Measurements from ENCODE around the gene STBD1.
"Not testable (repeated sequence)": the region's sequence is repeated elsewhere in the genome, so short reads cannot be mapped to it uniquely, and the experiment has no call there.

STBD1 gene

DNA sequence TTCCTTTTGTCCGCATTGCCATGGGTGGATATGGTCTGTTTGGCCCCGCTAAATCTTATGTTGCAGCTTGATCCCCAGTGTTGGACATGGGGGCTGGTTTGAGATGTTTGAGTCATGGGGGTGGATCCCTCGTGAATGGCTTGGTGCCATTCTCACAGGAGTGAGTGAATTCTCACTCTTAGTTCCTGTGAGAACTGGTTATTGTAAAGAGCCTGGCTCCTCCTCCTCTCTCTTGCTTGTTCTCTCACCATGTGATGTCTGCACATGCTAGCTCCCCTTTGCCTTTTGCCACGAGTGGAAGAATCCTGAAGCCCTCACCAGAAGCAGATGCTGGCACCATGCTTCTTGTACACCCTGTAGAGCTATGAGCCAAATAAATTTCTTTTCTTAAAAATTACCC is 22.6 kb upstream of the STBD1 start:
- DNase-seq (ENCODE audit: low spot score) = no peak

DNA sequence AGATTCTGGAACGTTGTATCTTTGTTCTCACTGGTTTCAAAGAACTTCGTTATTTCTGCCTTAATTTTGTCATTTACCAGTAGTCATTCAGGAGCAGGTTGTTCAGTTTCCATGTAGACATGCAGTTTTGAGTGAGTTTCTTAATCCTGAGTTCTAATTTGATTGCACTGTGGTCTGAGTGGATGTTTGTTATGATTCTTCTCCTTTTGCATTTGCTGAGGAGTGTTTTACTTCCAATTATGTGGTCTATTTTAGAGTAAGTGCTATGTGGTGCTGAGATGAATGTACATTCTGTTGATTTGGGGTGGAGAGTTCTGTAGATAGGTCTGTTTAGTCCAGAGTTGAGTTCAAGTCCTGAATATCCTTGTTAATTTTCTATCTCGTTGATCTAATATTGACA is 18.7 kb upstream of the STBD1 start:
- DNase-seq (ENCODE audit: low spot score) = not testable (repeated sequence)

DNA sequence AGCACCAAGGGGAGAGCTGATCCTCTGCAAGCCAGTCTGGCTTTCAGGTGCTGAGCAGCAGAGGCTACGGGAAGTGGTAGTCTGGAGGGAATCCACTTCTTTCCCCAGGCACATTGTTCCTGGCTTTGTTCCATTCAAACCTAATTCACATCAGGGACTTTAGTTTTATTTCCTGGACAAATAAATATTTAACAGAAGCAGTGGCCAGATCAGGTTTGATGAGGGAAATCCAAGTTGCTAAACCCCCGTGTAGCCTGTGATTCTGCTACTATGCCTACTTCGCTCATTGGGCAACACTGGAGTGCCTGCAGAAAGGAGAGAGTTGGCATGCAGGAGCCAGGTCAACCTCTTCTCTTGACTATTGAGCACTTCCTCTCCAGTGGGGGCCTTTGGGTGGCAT is 13.8 kb upstream of the STBD1 start:
- no peak for DNase-seq (ENCODE audit: low spot score)

DNA sequence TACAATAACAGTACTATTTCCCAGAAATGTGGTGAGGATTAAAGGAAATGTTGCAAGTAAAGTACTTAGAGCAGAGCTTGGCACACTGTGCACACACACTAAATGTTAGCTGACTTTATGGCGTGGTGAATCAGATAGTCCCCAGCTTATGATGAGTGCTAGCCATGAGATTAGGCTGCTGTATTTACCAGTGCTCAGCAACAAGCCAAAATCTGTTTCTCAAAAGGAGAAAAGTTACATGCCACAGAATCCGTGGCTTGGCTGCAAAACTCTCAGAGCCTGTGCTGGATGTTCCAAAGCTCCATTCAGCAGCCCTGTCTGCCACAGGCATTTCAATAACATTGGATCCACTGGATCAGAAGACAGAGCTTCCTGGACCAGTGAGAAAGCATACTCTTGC is 12.8 kb upstream of the STBD1 start:
- DNase-seq (ENCODE audit: low spot score) = no peak

DNA sequence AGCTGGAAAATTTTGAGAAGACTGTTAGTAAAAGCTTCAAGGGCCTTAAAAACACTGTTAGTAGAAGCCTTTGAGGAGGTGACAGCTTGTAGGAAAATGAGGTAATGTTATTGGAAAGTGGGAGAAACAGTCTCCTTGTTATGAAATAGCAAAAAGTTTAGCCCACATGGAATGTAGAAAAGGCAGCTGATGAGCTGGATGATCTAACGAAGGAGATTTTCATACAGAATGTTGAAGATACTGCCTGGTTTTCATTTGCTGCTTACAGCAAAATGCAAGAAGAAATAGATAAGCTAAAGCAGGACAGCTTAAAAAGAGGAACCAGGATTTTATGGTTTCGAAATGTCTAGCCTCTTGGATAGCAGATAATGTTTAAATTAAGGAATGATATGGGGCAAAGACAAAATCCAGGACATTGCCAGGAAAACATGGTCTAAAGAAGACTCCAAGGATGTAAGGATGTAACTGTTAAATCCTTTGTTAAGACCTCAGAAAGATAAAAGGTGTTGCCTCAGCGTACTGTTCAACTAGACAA is 10.2 kb upstream of the STBD1 start:
- no peak for DNase-seq (ENCODE audit: low spot score)

DNA sequence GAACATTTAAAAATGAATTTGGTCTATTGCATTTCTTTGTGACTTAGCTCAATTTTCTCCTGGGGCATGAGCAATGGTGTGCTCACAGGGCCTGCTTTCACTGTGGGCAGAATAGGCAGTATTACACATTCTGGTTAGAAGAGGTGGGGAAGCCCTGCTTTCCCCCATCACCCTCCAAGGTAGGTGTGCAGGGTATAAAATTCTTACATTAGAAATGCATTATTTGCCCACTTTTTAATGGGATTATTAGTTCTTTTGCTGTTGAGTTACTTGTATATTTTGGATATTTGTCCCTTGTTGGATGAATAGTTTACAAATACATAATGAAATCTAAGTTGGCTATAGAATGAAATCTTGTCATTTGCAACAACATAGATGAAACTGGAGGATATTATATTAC is 8.3 kb upstream of the STBD1 start:
- DNase-seq (ENCODE audit: low spot score) = no peak

DNA sequence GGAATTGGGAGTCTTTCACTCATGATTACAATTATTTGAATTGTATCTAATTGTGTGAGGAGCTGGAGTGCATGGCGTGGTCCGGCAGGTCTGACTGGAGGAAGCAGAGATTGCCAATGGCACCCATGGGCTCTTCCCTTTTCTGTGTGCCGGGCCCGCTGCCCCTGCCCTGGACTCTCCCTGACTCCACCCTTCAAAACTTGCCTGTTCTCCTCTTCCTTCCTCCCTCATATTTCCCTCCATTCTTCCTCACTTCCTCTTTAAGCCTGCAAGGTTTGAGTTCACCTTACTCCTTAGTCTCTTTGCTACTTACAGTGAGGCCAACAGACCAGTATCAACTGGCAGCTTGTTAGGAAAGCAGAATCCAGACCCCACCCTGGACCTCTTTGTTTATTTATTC is 6.5 kb upstream of the STBD1 start:
- no peak for DNase-seq (ENCODE audit: low spot score)

DNA sequence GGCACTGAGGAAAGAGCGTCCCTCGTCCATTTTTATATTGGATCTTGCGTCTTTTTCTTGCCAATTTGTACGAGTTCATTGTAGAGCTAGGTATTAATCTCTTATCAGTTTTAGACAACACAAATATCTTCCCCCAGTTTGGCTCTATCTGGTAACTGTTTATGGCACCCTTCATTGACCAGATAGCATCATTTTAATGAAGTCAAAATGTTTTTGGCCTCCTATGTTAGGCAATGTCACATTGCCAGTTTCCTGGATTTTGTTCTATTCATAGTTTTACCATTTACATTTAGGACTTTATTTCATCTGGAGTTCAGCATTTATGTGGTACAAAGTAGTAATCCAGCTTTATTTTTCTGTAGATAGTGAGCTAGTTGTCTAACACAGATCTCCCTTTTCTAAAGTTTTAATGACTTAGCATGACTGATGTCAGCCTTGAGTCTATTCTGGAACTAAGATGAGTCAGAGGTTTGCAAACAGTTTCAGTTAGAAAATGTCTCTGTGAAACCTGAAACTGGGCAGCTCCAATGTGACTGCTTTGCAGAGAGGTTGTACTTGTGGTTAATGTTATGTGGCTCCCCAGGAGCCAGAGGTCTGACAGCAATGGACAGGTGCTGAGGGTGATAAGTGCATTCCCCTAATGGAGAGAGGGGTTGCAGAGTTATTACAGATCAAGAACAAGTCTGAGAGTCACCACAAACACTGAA is 5.3 kb upstream of the STBD1 start:
- DNase-seq (ENCODE audit: low spot score) = no peak

DNA sequence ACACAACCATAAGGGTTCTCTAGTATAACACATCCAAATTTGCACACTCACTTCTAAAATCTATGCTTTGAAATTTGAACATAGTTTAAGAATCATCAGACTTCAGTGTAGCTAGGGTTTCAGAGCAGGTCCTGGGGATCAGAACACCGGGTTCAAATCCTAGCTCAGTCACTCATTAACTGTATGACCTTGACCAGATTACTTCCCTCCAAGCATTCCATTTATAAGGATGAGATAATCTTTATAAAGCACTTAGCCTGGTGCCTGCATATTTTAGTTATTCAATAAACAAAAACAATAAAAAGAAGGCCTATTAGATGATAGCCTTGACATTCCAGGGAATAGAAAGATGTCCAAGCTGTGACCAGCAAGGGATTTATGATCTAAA is 4.8 kb upstream of the STBD1 start:
- DNase-seq (ENCODE audit: low spot score) = no peak

DNA sequence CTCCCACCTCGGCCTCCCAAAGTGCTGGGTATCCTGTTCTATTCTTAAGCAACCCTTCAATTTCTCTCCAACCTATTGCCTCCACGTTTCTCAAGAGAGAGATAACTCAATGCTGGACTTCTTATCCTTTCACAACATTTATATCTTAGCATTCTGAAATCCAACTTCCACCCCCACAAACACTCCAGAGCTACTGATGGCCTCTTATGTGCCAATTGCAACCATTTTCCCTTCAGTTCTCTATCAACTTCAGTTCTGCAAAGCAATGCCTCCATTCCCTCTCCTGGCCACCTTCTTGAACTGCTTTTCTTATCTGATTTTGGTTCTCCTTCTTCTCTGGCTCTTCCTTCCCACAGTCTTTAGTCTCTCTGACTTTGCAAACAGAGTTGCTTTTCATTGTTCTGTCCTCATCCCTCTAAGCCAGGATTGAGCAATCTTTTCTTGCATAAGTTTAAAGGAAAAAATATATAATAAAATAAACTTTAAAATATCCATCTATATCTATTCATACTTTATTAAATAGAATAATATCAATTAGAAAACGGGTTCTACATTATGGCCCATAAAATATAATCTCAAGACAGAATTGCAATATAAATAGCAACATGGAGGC is 3.6 kb upstream of the STBD1 start:
- no peak for DNase-seq (ENCODE audit: low spot score)

DNA sequence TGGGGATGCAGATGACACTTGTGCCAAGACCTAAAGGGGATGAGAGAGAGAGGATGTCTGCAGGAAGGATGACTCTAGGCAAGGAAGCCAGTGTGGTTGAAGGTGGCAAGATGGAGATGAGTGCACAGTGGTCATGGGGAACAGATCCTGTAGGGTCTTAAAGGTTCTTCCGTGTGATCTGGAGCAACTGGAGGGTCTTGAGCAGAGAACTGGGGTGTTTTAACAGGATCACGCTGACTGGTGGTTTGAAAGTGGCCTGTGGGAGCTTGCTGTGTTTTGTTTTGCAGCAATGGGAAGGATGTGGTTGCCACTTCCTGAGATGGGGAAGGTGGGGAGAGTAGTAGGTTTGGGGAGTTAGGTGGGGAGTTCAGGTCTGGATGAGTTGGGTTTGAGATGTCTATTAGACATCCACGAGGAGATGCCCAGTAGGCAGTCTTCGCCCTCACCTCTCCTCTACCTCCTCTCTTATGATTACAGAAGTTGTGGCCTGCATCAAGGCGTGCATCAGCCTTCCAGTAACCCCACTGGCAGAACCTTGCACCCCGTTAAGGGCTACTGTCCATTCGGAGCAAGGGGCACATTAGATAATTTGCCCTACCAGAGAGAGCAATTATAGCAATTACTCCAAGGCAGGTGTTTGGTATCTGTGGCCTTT is 1.4 kb upstream of the STBD1 start:
- peak; percentile 6 for DNase-seq (ENCODE audit: low spot score)

DNA sequence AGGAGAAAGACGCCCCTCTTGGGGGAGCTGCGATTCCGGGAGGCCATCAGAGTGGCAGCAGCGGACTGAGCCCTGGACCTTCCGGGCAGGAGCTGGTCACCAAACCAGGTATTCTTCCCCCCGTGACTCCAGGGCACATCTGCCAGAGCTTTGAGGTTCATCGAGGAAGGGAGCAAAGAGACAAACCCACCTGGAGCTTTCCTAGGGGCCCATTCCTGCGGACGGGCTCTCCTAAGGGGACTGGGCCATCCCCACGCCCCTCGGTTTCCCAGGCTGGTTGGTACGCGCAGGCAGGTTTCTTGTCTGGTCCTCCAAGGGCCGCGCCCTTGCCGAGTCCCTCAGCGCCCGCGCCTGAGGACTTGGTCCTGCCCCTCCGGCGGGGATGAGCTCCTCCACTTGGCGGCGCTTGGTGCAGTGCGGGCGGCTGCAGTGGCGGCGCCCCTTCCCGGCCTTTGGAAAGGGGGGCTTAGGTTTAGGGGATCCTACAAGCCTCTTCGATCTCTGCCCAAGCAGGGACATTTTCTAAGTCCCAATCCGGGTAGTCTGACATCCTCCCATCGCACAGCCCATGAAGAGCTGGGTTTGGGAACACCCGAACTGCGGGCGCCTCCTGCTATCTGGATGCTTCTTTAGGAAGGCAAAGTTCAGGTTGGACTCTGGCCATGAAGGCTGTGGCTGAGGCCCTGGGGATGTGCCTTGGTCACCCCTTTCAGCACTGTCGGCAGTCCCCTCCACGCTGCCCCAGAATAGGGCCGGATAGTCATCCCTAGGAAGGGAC is 538 bp downstream of the STBD1 start:
- DNase-seq (ENCODE audit: low spot score) = no peak

DNA sequence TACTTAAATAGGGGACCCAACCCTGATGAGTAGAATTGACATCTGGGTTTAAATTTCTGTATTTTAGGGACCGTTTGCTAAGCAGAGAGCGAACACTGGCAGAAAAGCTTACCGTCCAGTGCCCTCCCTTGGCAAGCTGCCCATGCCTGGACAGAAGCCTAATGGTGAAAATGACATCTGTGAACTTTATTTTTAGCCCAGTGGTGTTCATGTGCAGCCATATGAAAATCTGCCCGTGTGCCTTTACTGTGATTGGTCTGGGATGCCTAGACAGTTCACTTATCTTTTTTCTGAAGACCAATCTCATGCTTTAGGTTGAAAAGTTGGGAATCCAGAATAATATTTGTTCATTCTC is 1.1 kb downstream of the STBD1 start:
- no peak for DNase-seq (ENCODE audit: low spot score)

DNA sequence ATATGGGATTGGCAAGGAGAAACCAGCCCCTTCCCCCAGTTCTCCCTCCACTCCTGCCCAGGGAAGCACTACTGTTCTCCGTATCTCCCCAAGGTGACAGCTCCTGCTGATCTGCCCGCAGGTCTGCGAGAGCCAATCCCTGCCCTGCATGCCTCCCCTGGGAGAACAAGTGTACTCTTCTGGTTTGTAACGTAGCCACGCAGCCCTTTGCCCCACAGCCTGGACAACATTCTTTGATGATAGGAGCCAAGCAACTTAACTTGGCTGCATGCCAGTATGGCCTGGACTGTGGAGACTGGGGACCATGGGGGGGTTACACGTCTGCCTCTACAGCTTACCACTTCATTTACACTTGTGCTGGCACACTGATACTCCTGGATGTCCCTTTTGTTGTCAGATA is 2.0 kb downstream of the STBD1 start:
- DNase-seq (ENCODE audit: low spot score) = no peak

DNA sequence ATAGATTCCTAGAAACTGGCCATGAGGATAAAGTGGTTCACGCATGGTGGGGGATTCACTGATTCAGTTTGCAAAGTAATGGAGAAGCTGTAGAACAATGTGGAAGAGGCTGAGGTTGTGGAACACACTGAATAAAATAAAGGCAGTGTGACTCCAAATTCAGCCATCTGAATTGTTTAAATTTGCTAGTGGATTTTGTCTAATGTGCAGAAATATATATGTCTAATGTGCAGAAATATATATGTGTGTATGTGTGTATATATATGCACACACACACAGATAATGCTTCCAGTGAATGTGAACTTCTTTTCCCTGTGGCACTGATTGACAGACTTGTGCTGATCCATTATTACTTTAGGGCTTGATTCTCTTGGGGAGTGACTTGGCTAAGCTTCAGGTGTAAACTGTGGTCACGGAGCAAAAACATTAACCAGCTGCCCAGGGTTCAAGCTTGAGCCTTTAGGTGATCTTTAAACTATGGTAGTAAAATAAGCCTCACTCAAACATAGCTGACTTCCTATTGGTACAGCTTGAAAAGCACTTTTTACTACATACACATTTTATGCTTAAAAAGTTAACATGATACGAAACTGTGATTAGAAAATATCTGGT is 3.5 kb downstream of the STBD1 start:
- no peak for DNase-seq (ENCODE audit: low spot score)

DNA sequence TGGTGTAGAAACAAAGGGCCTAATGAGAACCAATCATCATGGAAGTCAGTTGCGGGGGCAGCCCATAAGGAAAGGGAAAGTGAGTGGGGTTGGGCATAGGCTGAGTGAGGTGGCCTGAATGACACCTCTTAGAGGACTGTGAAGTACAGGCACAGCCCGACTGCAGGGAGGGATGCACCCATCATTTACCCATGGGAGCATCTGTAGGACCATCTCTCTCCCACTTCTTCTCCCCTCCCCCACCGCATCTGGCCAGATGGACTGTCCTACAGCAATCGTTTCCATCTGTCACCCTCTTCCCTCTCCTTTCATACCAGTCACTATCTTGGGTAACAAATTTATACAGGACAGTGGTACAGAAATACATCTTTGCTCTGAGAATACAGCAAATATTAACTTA is 4.2 kb downstream of the STBD1 start:
- DNase-seq (ENCODE audit: low spot score) = no peak

DNA sequence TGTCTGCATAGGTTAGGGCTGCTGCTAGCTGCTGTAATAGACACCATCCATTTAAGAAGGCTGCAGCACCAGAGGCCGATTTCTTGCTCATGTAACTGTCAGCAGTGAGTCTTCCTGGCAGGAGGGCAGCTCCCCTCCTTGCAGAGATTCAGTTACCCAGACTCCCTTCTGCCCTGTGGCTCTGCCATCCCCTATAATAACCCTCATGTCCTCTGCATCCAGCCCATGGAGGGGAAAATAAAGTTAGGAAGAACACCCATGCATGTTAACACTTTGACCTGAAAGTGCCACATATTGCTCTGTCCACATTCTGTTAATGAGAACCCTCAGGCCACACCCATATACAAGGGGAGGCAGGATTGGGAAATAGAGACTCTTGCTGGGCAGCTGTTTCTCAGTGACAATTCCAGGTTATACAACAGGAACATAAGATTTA is 5.4 kb downstream of the STBD1 start:
- no peak for DNase-seq (ENCODE audit: low spot score)

DNA sequence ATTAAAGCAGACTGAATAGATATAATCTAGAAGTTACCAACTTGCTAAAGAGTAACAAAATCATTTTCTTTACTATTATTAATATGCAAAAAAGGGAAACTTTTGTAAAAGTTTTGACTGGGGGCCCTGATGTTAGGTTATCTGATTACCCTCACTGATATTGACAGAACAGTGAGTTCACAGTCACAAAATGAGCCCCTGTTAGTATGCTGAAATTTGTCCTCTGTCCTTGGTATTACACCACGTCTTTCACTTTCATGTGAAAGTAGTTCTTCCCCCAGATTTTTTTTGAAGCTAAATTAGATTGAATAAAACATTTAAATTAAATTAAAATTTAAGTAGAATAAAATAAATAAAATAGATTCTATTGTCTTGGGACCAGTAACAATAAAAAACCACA is 5.9 kb downstream of the STBD1 start:
- no peak for DNase-seq (ENCODE audit: low spot score)

DNA sequence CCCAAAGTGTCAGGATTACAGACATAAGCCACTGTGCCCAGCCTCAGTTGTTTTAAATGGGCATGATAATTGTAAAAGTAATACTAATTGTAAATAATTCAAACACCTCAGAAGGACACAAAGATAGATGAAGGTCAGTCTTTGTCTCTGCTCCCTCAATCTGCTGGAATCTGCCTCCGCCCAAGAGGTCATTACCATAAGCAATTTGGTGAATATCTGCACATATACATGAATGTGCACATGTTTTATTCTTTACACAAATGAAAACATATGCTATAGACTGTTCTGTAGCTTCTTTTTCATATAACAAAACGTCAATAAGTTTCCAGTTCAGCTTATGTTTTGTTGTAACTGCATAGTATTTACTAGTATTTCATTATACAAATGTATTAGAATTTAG is 7.0 kb downstream of the STBD1 start:
- DNase-seq (ENCODE audit: low spot score) = no peak

DNA sequence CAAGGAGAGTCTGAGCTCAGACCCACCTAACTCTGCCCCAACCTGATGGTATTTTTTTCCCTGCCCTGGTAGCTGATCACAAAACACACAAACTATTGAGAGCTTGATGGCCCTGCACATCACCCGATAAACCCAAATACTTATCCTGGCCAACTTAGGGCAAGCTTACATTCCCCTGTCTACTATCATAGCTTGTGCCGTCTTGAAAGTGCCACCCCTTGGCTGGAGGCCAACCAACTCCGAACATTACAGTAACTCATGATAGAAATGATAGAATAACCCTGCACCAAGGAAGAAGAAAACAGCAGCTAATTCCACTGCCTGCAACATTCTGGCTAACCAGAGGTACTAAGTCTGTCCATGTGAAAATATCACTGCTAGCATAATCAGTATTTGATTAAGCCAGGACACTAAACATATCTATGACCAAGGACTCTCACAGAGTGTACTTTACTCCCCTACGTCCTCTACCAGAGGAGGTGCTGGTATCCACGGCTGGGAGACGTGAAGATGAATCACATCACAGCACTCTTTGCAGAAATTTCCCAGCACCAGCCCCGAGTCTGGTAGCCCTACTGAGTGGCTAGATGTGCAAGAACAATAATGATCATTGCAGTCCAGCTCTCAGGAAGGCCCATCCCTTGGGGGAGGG is 8.9 kb downstream of the STBD1 start:
- DNase-seq (ENCODE audit: low spot score) = no peak

DNA sequence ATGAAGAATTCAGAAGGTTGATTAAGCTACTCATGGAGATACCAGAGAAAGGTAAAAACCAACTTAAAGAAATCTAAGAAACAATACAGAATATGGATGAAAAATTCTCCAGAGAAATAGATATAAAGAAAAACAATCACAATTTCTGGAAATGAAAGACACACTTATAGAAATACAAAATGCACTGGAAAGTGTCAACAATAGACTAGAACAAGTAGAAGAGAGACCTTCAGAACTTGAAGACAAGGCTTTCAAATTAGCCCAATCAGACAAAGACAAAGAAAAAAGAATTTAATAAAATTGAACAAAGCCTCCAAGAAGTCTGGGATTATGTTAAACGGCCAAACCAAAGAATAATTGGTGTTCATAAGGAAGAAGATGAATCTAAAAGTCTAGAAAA is 9.6 kb downstream of the STBD1 start:
- no peak for DNase-seq (ENCODE audit: low spot score)

DNA sequence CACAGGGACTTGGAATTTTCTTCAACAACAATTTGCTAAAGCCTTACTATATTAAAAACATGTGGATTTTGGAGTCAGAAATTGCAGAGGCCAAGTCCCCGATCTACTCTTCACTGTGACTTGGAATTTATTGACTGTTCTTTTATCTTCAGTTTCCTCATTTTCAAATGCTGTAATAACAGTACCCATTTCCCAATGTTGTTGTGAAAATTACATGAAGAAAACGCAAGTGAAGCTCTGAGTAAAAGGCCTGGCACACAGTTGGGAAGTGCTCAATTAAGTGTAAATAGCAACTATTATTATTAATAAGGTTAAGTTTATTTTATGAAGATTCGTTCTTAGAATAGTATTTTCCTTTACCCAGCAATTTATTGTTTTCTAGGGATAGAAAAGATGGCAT is 15.7 kb downstream of the STBD1 start:
- DNase-seq (ENCODE audit: low spot score) = no peak
